ENCODE data around the gene OARD1. TPM values are rescaled to one million over a fixed set of nuclear protein-coding genes. Genes with fewer than 3 reads are reported as not detected.

OARD1 gene
- total RNA-seq (ENCODE audit: low replicate concordance), result 9.4 and 10.5 TPM in 2 replicates

GRCh38 chr6:41071923-41072835 lies at the start of gene OARD1:
Gene OARD1, minus strand, starts transcription at chr6:41072356. Its CDS starts 722 bp downstream, at chr6:41071634.

GRCh38 chr6:41072836-41073202 lies 663 bp upstream of the OARD1 start, which contains the start of gene NFYA:
Gene NFYA, plus strand, starts transcription at chr6:41072974. Its CDS starts 6,116 bp downstream, at chr6:41079090.

GRCh38 chr6:41053041-41053440 lies 19.1 kb downstream of the OARD1 start, which contains the start of gene APOBEC2:
Gene APOBEC2, plus strand, starts transcription at chr6:41053202. Its CDS starts 146 bp downstream, at chr6:41053348.

GRCh38 chr6:41042226-41043055 lies 29.7 kb downstream of the OARD1 start, which contains the start of gene TSPO2:
Gene TSPO2, plus strand, starts transcription at chr6:41042467. Its CDS starts 519 bp downstream, at chr6:41042986.

GRCh38 chr6:41039060-41039998 lies 32.8 kb downstream of the OARD1 start, which contains the start of gene UNC5CL:
Gene UNC5CL, minus strand, starts transcription at chr6:41039221. Its CDS starts 4,147 bp downstream, at chr6:41035074.

Other genes with a start within 250 kb of the OARD1 start
- under 0.01 and 0.12 TPM in 2 replicates for gene UNC5CL, start 33.1 kb downstream of the OARD1 start, total RNA-seq (ENCODE audit: low replicate concordance)
- not detected in 2 replicates for gene TSPO2, start 29.9 kb downstream of the OARD1 start, total RNA-seq (ENCODE audit: low replicate concordance)
- not detected in 2 replicates for gene APOBEC2, start 19.2 kb downstream of the OARD1 start, total RNA-seq (ENCODE audit: low replicate concordance)
- 16.4 TPM in 2 replicates for gene NFYA, start 618 bp upstream of the OARD1 start, total RNA-seq (ENCODE audit: low replicate concordance)
- not detected in 2 replicates for gene TREML1, start 82.0 kb upstream of the OARD1 start, total RNA-seq (ENCODE audit: low replicate concordance)
- 0.12 TPM in 1 of 2 replicates, not detected in the other for gene TREM2, start 90.8 kb upstream of the OARD1 start, total RNA-seq (ENCODE audit: low replicate concordance)
- gene TREML2, start 128.8 kb upstream of the OARD1 start, total RNA-seq (ENCODE audit: low replicate concordance), result not detected in 2 replicates
- gene TREML4, start 156.0 kb upstream of the OARD1 start, total RNA-seq (ENCODE audit: low replicate concordance), result not detected in 2 replicates
- 1.5 TPM in 1 of 2 replicates, not detected in the other for gene TREM1, start 214.3 kb upstream of the OARD1 start, total RNA-seq (ENCODE audit: low replicate concordance)